Naive thymus-derived CD4-positive, alpha-beta T cell (primary cell): ENCODE data around the gene ZFAND2B. TPM values are rescaled to one million over a fixed set of nuclear protein-coding genes. Genes with fewer than 3 reads are reported as not detected.

Experiments used
- ATAC-seq: fragments of 150-1000 bp; cut with Tn5 transposase; 2 replicates; pipeline ENCODE4 v1.10.0; 2021; ENCODE audit warnings: mild to moderate bottlenecking, moderate library complexity
- CTCF ChIA-PET: fragments of 350-600 bp; sonication (Branson Sonifier 250); formaldehyde crosslinking; loops from one replicate; lab custom pipeline; 2021; ENCODE audit warnings: antibody characterized with exemption; lab: Charles Lee
- POLR2A ChIA-PET: fragments of 350-600 bp; sonication (Branson Sonifier 250); formaldehyde crosslinking; loops from one replicate; lab custom pipeline; 2021; ENCODE audit warnings: antibody characterized with exemption, inconsistent platforms; lab: Charles Lee
- DNase-seq, 9 donors: peaks; one replicate each; pipeline versions ENCODE4 v3.0.0 to v3.0.0-alpha.2; 2020 to 2022; ENCODE audit warnings: mixed read lengths in 1 of 9
- H3K27ac ChIP-seq: one replicate; pipeline ENCODE4 v1.7.0; 2013; ENCODE audit warnings: mild to moderate bottlenecking, low read depth, low read length, moderate library complexity
- H3K27me3 ChIP-seq, 2 donors: one replicate each; pipeline ENCODE4 v1.7.0; 2013; ENCODE audit warnings: low read length in 2 of 2, mild to moderate bottlenecking in 2 of 2, moderate library complexity in 2 of 2; ENCODE audit not compliant: control insufficient read depth in 2 of 2, insufficient read depth in 2 of 2
- H3K36me3 ChIP-seq, 3 experiments: 1 replicate in 2 of 3; 2 replicates in 1 of 3; pipeline ENCODE4 v1.7.0; 2013; ENCODE audit warnings: low read length in 3 of 3, mild to moderate bottlenecking in 3 of 3, moderate library complexity in 1 of 3; ENCODE audit not compliant: insufficient read depth in 3 of 3, control insufficient read depth in 2 of 3
- H3K4me1 ChIP-seq, 2 donors: one replicate each; pipeline ENCODE4 v1.7.0; 2013; ENCODE audit warnings: low read length in 2 of 2, mild to moderate bottlenecking in 2 of 2, moderate library complexity in 1 of 2; ENCODE audit not compliant: control insufficient read depth in 2 of 2, insufficient read depth in 2 of 2
- H3K4me3 ChIP-seq: 2 replicates; pipeline ENCODE4 v1.7.0; 2013; ENCODE audit warnings: mild to moderate bottlenecking, low read length
- H3K9me3 ChIP-seq, 3 experiments: 1 replicate in 2 of 3; 2 replicates in 1 of 3; pipeline ENCODE4 v1.7.0; 2013; ENCODE audit warnings: low read length in 3 of 3; ENCODE audit not compliant: control insufficient read depth in 2 of 3
- H3K27ac Mint-ChIP-seq, 9 donors: one replicate each; pipeline ENCODE4 v1.8.0; 2020 to 2022; ENCODE audit warnings: mixed read lengths in 9 of 9, mild to moderate bottlenecking in 8 of 9, moderate library complexity in 5 of 9, inconsistent platforms in 2 of 9
- H3K27me3 Mint-ChIP-seq, 5 donors: one replicate each; pipeline ENCODE4 v1.8.0; 2021 to 2022; ENCODE audit warnings: mixed read lengths in 5 of 5, mild to moderate bottlenecking in 1 of 5
- H3K36me3 Mint-ChIP-seq, 5 donors: one replicate each; pipeline ENCODE4 v1.8.0; 2020 to 2022; ENCODE audit warnings: mixed read lengths in 5 of 5, mild to moderate bottlenecking in 3 of 5, inconsistent platforms in 1 of 5
- H3K4me1 Mint-ChIP-seq, 7 donors: one replicate each; pipeline ENCODE4 v1.8.0; 2020 to 2022; ENCODE audit warnings: mixed read lengths in 7 of 7, mild to moderate bottlenecking in 3 of 7, inconsistent platforms in 1 of 7
- H3K4me3 Mint-ChIP-seq, 10 donors: one replicate each; pipeline ENCODE4 v1.8.0; 2020 to 2022; ENCODE audit warnings: mild to moderate bottlenecking in 10 of 10, mixed read lengths in 10 of 10, moderate library complexity in 6 of 10, inconsistent platforms in 2 of 10
- H3K9me3 Mint-ChIP-seq, 11 donors: one replicate each; pipeline ENCODE4 v1.8.0; 2020 to 2022; ENCODE audit warnings: mixed read lengths in 11 of 11, mild to moderate bottlenecking in 4 of 11, inconsistent platforms in 1 of 11, moderate library complexity in 1 of 11
- intact Hi-C, 2 donors: fragments of 100-400 bp; cut with micrococcal nuclease; formaldehyde crosslinking; loops; one replicate each; pipeline ENCODE4 v1.15.1; 2023
- polyA plus RNA-seq, 2 donors: library from polyadenylated mRNA; unstranded; fragments of 300-500 nt; fragmentation: Illumina TruSeq; gene quantifications; one replicate each; pipeline ENCODE4 v1.2.3, GENCODE V29; 2021
- total RNA-seq, 6 experiments: library from RNA in 5 of 6; stranded (reverse) in 5 of 6; gene quantifications; 1 replicate in 5 of 6; 2 replicates in 1 of 6; pipeline ENCODE4 v1.2.3 and lab custom pipeline; 2021 to 2026

The ZFAND2B gene, protein sequence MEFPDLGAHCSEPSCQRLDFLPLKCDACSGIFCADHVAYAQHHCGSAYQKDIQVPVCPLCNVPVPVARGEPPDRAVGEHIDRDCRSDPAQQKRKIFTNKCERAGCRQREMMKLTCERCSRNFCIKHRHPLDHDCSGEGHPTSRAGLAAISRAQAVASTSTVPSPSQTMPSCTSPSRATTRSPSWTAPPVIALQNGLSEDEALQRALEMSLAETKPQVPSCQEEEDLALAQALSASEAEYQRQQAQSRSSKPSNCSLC
- total RNA-seq: 10 to 100 TPM; 50.1 to 79.5 (median 71.3) TPM
- 10 to 100 TPM; 72.4 to 90.7 TPM for polyA plus RNA-seq
- 53.3 reads per million, percentile 72 among the genes with 10 or more reads in this experiment for total RNA-seq (lab: John Stamatoyannopoulos, UW)

DNA sequence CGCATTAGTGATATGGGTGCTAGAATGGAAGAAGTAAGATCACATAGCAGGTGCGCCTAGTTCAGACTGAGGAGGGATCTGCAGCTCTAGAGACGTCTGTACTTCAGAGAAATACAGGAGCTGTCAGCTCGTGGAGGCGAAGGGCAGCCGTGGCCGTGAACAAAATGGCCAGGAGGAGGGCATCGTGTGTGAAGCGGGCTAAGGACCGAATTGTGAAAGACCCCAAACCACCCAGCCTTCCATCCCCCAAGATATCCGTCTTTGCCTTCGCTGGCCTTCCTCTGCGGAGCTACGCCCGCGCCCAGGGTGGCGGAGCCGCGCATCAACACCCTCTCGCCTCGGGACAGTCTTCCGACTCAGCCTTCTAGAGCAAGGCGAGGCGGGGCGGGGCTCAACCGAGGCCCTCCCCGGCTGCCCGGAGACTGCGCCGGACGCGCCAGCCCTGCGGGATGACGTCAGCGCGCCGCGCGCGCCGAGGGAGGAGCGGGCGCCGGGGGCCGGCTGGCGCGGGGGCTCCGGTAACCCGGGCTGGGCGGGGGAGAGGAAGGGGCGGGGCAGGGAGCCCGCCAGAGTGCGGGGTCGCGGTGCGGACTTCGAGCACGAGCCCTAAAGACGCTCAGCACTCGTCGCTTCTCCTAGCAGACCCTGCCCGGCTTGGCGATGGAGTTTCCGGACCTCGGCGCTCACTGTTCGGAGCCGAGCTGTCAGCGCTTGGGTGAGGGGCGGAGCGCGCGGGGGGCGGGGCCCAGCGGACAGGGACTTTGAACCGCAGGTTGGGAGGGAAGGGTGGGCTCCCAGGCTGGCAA, at the start of gene ZFAND2B:
TSS of gene ZFAND2B (plus strand) at position 455 of the 806 bp plus-strand sequence. CDS start at position 661, 206 bp downstream.
- POLR2A ChIA-PET: interaction anchor here (0.8 to 17.4 kb wide), 23 partner anchors 8 to 809 kb away, joined by 3 to 343 read pairs (median 6); partner anchors contain the start of genes ABCB6, ANKZF1, ATG9A and CNPPD1
- ATAC-seq (peak; percentile 96), DNase-seq (peak; percentile 92 to 98 (median 96))
- Histone ChIP-seq H3K4me1 (peaks cover 20 to 28% of the 10 kb centered on the region in 2 donors), H3K27ac (peak within 1 kb of the TSS; percentile 92), H3K9me3 (no peaks in the 10 kb centered on the region), H3K27me3 (no peaks in the 10 kb centered on the region), H3K4me3 (peak within 1 kb of the TSS; percentile 98), H3K36me3 (peaks cover 9 to 19% (median 11%) of the 10 kb centered on the region in 3 experiments)
- Mint-ChIP-seq H3K36me3 (peaks cover 0 to 16% (median 0%) of the 10 kb centered on the region in 5 donors), H3K4me1 (peaks cover 15 to 48% (median 43%) of the 10 kb centered on the region in 7 donors), H3K9me3 (peaks cover 0 to 5% (median 0%) of the 10 kb centered on the region in 11 donors), H3K27me3 (no peaks in the 10 kb centered on the region), H3K4me3 (peak within 1 kb of the TSS; percentile 77 to 98 (median 94)), H3K27ac (peak within 1 kb of the TSS; percentile 96 to 99 (median 97))
- CTCF ChIA-PET: interaction anchor here (0.6 to 4.8 kb wide), 11 partner anchors 10 to 115 kb away, joined by 3 to 54 read pairs (median 4); partner anchors contain the start of gene CNPPD1
- intact Hi-C loops: loop anchor here (1.0 to 5.0 kb wide), 19 partner anchors 12 to 547 kb away; partner anchors contain the start of genes ANKZF1 (in 2 of the 2), ATG9A (in 2 of the 2), DNAJB2 (in 2 of the 2) and GLB1L (in 2 of the 2)

DNA sequence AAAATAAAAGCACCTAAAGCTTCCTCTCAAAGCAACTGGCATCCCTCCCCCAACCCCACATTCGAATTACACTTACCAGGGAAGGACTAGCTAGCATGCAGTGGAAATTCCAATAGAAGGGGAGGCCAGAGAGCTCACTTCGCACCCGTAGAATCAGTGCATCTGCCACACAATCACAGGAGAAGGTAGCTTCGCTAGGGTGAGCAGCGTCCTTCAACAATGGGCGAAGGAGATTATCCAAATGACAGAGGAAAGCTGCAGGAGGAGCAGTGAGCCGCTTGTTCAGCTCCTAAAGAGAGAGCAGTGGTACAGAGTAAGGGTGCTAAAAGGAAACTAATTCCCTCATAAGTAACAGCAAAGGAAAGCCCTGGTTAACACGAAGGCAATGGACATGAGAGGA, 49.2 kb upstream of the ZFAND2B start:
- H3K4me1 Mint-ChIP-seq: peaks cover 11 to 34% (median 24%) of the 10 kb centered on the region in 7 donors
- CTCF ChIA-PET: interaction anchor here (0.7 to 4.8 kb wide), 10 partner anchors 9 to 137 kb away, joined by 3 to 54 read pairs (median 6); partner anchors contain the start of gene SLC23A3
- Histone ChIP-seq H3K27me3 (no peaks in the 10 kb centered on the region), H3K36me3 (peaks cover 0 to 29% (median 9%) of the 10 kb centered on the region in 3 experiments), H3K27ac (no peak overlapping the region), H3K4me1 (peaks cover 11 to 12% of the 10 kb centered on the region in 2 donors), H3K4me3 (no peak overlapping the region), H3K9me3 (no peaks in the 10 kb centered on the region)
- POLR2A ChIA-PET: interaction anchor here (0.6 to 2.0 kb wide), 6 partner anchors 19 to 386 kb away, joined by 3 to 6 read pairs (median 4); partner anchors contain the start of genes CHPF, TUBA4A and ZFAND2B
- intact Hi-C loops: no loop called here
- DNase-seq: no peak
- H3K4me3 Mint-ChIP-seq: no peak overlapping the region
- peaks cover 4 to 26% (median 22%) of the 10 kb centered on the region in 5 donors for H3K36me3 Mint-ChIP-seq
- no peak overlapping the region for H3K27ac Mint-ChIP-seq
- no peaks in the 10 kb centered on the region for H3K27me3 Mint-ChIP-seq
- no peak for ATAC-seq
- H3K9me3 Mint-ChIP-seq: no peaks in the 10 kb centered on the region

DNA sequence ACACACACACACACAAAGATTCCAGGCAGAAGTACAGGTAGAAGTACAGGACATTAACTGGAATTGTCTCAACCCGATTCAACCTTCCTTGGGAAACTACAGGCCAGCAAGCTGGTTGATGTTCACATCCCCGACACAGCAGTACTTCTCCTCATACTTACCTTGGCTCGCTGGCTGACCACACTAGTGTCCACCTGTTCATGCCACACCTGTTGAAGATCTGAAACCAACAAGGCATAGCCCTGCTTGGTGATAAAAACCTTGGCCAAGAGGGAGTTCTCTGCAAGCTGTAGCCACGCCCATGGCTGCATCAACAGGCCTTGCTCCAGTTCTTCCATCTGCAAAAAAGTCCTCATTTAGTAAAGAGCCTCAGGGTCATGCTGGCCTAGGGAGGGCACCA, 48.6 kb upstream of the ZFAND2B start:
- no peaks in the 10 kb centered on the region for H3K27me3 Mint-ChIP-seq
- no peak overlapping the region for H3K27ac Mint-ChIP-seq

DNA sequence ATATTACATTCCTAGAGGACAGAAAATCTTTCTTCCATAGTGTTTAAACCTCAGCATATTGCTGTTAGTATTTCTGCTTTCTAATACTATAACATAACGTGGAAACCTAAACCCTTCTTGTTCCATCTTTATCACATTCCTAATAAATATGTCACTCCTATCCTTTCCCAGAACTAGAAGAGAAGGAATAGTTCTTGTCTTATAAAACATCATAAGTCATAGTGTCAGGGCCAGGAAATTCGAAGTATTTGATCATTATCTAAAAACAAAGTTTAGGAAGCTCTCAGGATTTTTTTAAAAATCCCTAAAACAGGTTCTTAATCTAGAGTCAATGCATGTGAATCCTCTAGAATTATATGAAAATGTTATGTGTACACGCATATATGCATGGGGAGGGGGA, 48.0 kb upstream of the ZFAND2B start:
- Histone ChIP-seq H3K36me3 (peaks cover 0 to 25% (median 9%) of the 10 kb centered on the region in 3 experiments), H3K4me3 (no peak overlapping the region), H3K4me1 (peaks cover 11 to 12% of the 10 kb centered on the region in 2 donors), H3K9me3 (no peaks in the 10 kb centered on the region), H3K27me3 (no peaks in the 10 kb centered on the region), H3K27ac (no peak overlapping the region)
- Mint-ChIP-seq H3K27ac (peak overlapping the region in 2 of 9 donors; percentile 16 to 72), H3K4me3 (peak overlapping the region in 2 of 10 donors; percentile 16 to 52), H3K27me3 (no peaks in the 10 kb centered on the region), H3K36me3 (peaks cover 4 to 23% (median 22%) of the 10 kb centered on the region in 5 donors), H3K4me1 (peaks cover 11 to 41% (median 24%) of the 10 kb centered on the region in 7 donors), H3K9me3 (no peaks in the 10 kb centered on the region)
- CTCF ChIA-PET: interaction anchor here (0.5 to 4.8 kb wide), 20 partner anchors 12 to 244 kb away, joined by 3 to 54 read pairs (median 6); partner anchors contain the start of genes ABCB6, ANKZF1, ATG9A and DNAJB2
- intact Hi-C loops: no loop called here
- POLR2A ChIA-PET: interaction anchor here (0.6 to 2.5 kb wide), 15 partner anchors 16 to 141 kb away, joined by 3 to 32 read pairs (median 5); partner anchors contain the start of genes ANKZF1, CNPPD1, DNAJB2 and GLB1L
- ATAC-seq (no peak), DNase-seq (no peak)

More for the DNA sequence above, 48.6 kb upstream of the ZFAND2B start:
- Mint-ChIP-seq H3K4me3 (no peak overlapping the region), H3K4me1 (peaks cover 11 to 38% (median 24%) of the 10 kb centered on the region in 7 donors), H3K36me3 (peaks cover 4 to 26% (median 23%) of the 10 kb centered on the region in 5 donors), H3K9me3 (no peaks in the 10 kb centered on the region)
- no peak overlapping the region for H3K4me3 ChIP-seq
- CTCF ChIA-PET: interaction anchor here (0.6 to 4.8 kb wide), 11 partner anchors 12 to 141 kb away, joined by 3 to 54 read pairs (median 10); partner anchors contain the start of genes DNAJB2, SLC23A3 and ZFAND2B
- intact Hi-C loops: no loop called here
- H3K4me1 ChIP-seq: peaks cover 11 to 12% of the 10 kb centered on the region in 2 donors
- H3K9me3 ChIP-seq: no peaks in the 10 kb centered on the region
- H3K36me3 ChIP-seq: peaks cover 0 to 29% (median 9%) of the 10 kb centered on the region in 3 experiments
- no peaks in the 10 kb centered on the region for H3K27me3 ChIP-seq
- DNase-seq (no peak), ATAC-seq (no peak)
- H3K27ac ChIP-seq: no peak overlapping the region
- POLR2A ChIA-PET: interaction anchor here (0.6 to 2.5 kb wide), 9 partner anchors 17 to 137 kb away, joined by 3 to 19 read pairs (median 5); partner anchors contain the start of genes GLB1L, STK16, TUBA4A and ZFAND2B

DNA sequence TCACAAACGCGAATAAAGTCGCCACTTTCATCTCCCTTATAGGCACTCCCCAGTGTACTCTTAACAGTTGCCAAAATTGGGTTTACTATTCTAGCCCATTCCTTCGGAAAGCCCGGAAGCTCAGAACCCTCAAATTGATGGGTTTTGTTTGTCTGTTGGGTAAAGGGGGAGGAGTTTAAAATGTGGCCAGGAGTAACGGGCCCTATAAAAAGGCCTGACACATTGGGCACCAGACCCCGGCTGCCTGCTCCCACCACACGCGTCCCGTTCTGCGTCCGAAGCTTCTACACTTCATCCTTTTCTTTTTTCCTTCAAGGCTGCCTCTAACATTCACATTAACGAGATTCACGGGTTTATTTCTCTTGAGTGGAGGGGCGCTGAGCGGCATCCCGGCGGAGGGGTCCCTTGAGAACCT, 46.8 kb upstream of the ZFAND2B start:
- Mint-ChIP-seq H3K9me3 (no peaks in the 10 kb centered on the region), H3K4me3 (peak overlapping the region; percentile 88 to 97 (median 93)), H3K27ac (peak overlapping the region; percentile 81 to 97 (median 93)), H3K27me3 (no peaks in the 10 kb centered on the region), H3K36me3 (peaks cover 6 to 20% (median 17%) of the 10 kb centered on the region in 5 donors), H3K4me1 (peaks cover 11 to 41% (median 24%) of the 10 kb centered on the region in 7 donors)
- POLR2A ChIA-PET: interaction anchor here (0.6 to 2.5 kb wide), 22 partner anchors 15 to 229 kb away, joined by 3 to 32 read pairs (median 4); partner anchors contain the start of genes ABCB6, ANKZF1, CNPPD1 and GLB1L
- Histone ChIP-seq H3K9me3 (no peaks in the 10 kb centered on the region), H3K36me3 (peaks cover 0 to 23% (median 5%) of the 10 kb centered on the region in 3 experiments), H3K27me3 (no peaks in the 10 kb centered on the region), H3K4me3 (peak overlapping the region; percentile 70), H3K27ac (peak overlapping the region; percentile 77), H3K4me1 (peaks cover 11 to 12% of the 10 kb centered on the region in 2 donors)
- intact Hi-C loops: loop anchor here (1.0 to 5.0 kb wide), 20 partner anchors 12 to 449 kb away; partner anchors contain the start of genes ABCB6 (in 2 of the 2), ANKZF1 (in 2 of the 2), ATG9A (in 2 of the 2) and DNAJB2 (in 2 of the 2)
- DNase-seq (no peak), ATAC-seq (no peak)
- CTCF ChIA-PET: interaction anchor here (0.6 to 4.8 kb wide), 17 partner anchors 11 to 243 kb away, joined by 3 to 54 read pairs (median 6); partner anchors contain the start of genes ABCB6, SLC23A3 and ZFAND2B
